Measurements from ENCODE around the gene ATXN1. TPM values are rescaled to one million over a fixed set of nuclear protein-coding genes. Genes with fewer than 3 reads are reported as not detected.
A peak's percentile ranks its signal among the peaks of the same experiment; 100 is the strongest.

ATXN1 gene
- total RNA-seq, 2 experiments from 2014 or later: 34.1 to 36.7 TPM

DNA sequence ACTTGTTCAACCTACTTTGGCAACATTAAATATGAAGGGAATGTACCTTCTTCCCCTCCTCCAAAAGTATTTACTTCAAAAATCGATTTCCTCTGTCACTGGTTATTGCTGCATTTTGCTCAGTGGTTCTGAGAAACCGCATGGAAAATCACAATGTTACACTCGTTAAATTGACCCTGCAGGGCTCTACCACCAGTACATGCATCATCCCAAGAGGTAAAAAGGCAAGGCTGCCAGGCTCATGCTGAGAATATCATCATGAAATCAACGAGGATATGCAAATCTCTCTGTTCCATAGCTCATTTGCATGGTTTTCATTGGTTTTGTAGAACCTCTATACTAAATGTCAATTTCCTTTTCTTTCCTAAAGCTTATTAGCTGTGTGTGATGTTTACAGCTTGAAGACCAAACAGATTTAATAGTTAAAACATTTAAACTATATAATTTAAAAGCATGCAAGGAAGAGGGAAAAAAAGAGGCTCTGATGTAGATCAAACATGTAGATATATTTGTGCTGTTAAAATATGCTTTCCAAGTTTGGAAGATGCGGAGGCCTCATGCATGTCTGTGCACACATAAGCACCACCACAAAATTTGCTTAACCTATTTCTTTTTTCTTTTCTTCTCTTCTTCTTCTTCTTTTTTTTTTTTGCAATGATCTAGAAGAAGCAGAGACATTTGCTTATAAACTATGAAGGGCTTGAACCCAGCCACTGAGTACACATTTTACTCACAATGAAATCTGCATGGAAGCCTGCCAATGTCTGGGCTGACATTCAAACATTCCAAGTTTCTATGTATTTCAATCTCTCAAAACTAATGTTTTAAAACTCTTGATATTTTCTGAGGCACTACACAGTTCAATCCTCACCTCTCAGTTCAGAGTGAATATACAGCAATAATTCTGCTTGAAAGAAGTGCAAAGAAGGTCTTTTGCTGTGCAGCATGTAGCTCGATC is 328.9 kb downstream of the ATXN1 start:
- no peaks in the 10 kb centered on the region for H3K27me3 Mint-ChIP-seq
- ChIA-PET CTCF (interaction anchor here (1.3 kb wide), 1 partner anchor 12 kb away, joined by 5 read pairs; no protein-coding TSS in a partner anchor), POLR2A (interaction anchor here (1.0 to 2.2 kb wide), 4 partner anchors 8 to 19 kb away, joined by 4 to 9 read pairs (median 6); no protein-coding TSS in a partner anchor)
- no peaks in the 10 kb centered on the region for H3K9me3 Mint-ChIP-seq
- H3K27ac Mint-ChIP-seq: peak overlapping the region; percentile 100
- peak; percentile 58 for DNase-seq
- H3K4me1 Mint-ChIP-seq (ENCODE audit: low read depth): peaks cover 66% of the 10 kb centered on the region
- peaks cover 25% of the 10 kb centered on the region for H3K36me3 Mint-ChIP-seq
- H3K4me3 Mint-ChIP-seq: no peak overlapping the region
- intact Hi-C loops (cut with micrococcal nuclease): loop anchor here (10.0 kb wide), 1 partner anchor 1272 kb away; the partner anchor contains the start of gene NUP153

GRCh38 chr6:16431106-16431505 is 330.2 kb downstream of the ATXN1 start:
- Mint-ChIP-seq H3K9me3 (no peaks in the 10 kb centered on the region), H3K4me3 (no peak overlapping the region), H3K27me3 (no peaks in the 10 kb centered on the region), H3K4me1 (ENCODE audit: low read depth) (peaks cover 67% of the 10 kb centered on the region), H3K36me3 (peaks cover 21% of the 10 kb centered on the region), H3K27ac (peak overlapping the region; percentile 64)
- POLR2A ChIA-PET: no interaction called here
- intact Hi-C loops (cut with micrococcal nuclease): loop anchor here (10.0 kb wide), 1 partner anchor 1274 kb away; the partner anchor contains the start of gene NUP153
- CTCF ChIA-PET: no interaction called here
- no peak for DNase-seq

DNA sequence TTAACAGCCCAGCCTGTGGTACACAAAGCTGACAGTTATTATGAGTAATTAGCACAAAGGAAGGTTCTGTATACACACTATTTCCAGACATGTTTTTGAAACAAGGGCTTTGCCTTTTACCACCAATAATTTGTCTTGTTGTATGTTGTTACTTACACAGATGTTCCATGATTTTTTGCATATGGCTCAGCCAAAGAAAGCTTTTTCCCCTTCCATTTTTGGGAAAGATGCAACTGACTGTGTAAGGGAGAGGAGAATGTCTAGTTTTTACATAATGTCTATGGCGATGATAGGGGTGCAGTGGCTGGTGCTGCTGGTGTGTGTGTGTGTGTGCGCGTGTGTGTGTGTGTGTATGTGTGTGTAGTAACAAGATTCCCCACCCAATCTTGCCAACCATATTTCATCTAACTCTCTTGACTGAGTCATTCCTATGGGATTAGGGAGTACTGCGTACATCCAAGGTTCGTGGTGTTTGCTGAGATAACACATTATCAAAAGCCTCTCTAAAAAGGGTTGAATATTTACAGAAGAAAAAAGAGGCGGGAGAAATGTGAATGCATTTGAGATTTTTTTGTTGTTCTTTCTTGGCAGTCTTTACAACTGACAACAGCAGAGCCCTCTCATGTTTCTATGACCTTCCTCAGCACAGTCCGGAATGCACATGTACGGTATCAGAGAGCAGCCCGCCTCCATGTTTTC is 330.7 kb downstream of the ATXN1 start:
- no peak for DNase-seq
- no peak overlapping the region for H3K4me3 Mint-ChIP-seq
- ChIA-PET POLR2A (interaction anchor here (0.7 kb wide), 1 partner anchor 228 kb away, joined by 3 read pairs; no protein-coding TSS in a partner anchor), CTCF (interaction anchor here (0.7 kb wide), 1 partner anchor 333 kb away, joined by 3 read pairs; no protein-coding TSS in a partner anchor)
- no peaks in the 10 kb centered on the region for H3K9me3 Mint-ChIP-seq
- H3K4me1 Mint-ChIP-seq (ENCODE audit: low read depth): peaks cover 69% of the 10 kb centered on the region
- peak overlapping the region; percentile 40 for H3K27ac Mint-ChIP-seq
- peaks cover 23% of the 10 kb centered on the region for H3K36me3 Mint-ChIP-seq
- H3K27me3 Mint-ChIP-seq: no peaks in the 10 kb centered on the region
- intact Hi-C loops (cut with micrococcal nuclease): loop anchor here (10.0 kb wide), 1 partner anchor 1274 kb away; the partner anchor contains the start of gene NUP153

- DNase-seq: no peak
- Mint-ChIP-seq H3K27me3 (no peaks in the 10 kb centered on the region), H3K4me3 (no peak overlapping the region), H3K9me3 (no peaks in the 10 kb centered on the region), H3K27ac (no peak overlapping the region), H3K4me1 (ENCODE audit: low read depth) (peaks cover 60% of the 10 kb centered on the region), H3K36me3 (peaks cover 20% of the 10 kb centered on the region)
- POLR2A ChIA-PET: interaction anchor here (0.7 kb wide), 1 partner anchor 229 kb away, joined by 3 read pairs; no protein-coding TSS in a partner anchor
- CTCF ChIA-PET: interaction anchor here (0.7 kb wide), 1 partner anchor 334 kb away, joined by 3 read pairs; no protein-coding TSS in a partner anchor
- intact Hi-C loops (cut with micrococcal nuclease): loop anchor here (10.0 kb wide), 1 partner anchor 1275 kb away; the partner anchor contains the start of gene NUP153
Measured at GRCh38 chr6:16429669-16430068, 331.6 kb downstream of the ATXN1 start.

DNA sequence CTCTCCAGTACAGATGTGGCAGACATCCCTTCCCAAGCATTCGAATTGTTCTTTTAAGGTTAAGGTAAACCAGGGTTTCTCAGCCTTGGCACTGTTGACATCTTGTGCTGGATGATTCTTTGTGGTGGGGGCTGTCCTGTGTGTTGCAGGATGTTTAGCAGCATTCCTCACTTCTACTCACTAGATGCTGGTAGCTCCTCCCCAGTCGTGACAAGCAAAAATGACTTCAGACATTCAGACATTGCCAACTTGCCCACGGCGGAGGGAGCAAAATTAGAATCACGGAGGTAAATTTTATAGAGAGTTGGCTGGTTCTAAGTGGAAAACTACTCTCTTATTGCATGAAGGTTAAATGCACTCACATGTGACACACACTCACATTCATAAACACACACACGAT is 334.1 kb downstream of the ATXN1 start:
- Mint-ChIP-seq H3K4me1 (ENCODE audit: low read depth) (peaks cover 55% of the 10 kb centered on the region), H3K9me3 (no peaks in the 10 kb centered on the region), H3K36me3 (peaks cover 23% of the 10 kb centered on the region), H3K4me3 (no peak overlapping the region), H3K27me3 (no peaks in the 10 kb centered on the region), H3K27ac (peak overlapping the region; percentile 30)
- POLR2A ChIA-PET: interaction anchor here (0.6 kb wide), 2 partner anchors 10 to 241 kb away, joined by 3 to 5 read pairs; no protein-coding TSS in a partner anchor
- no peak for DNase-seq
- intact Hi-C loops (cut with micrococcal nuclease): no loop called here
- CTCF ChIA-PET: no interaction called here

GRCh38 chr6:16425881-16426615 is 335.2 kb downstream of the ATXN1 start:
- H3K27ac Mint-ChIP-seq: peak overlapping the region; percentile 23
- no peaks in the 10 kb centered on the region for H3K9me3 Mint-ChIP-seq
- no peak for DNase-seq
- intact Hi-C loops (cut with micrococcal nuclease): no loop called here
- POLR2A ChIA-PET: interaction anchor here (1.3 kb wide), 1 partner anchor 12 kb away, joined by 6 read pairs; no protein-coding TSS in a partner anchor
- peaks cover 23% of the 10 kb centered on the region for H3K36me3 Mint-ChIP-seq
- no peaks in the 10 kb centered on the region for H3K27me3 Mint-ChIP-seq
- H3K4me1 Mint-ChIP-seq (ENCODE audit: low read depth): peaks cover 55% of the 10 kb centered on the region
- CTCF ChIA-PET: interaction anchor here (0.7 to 2.7 kb wide), 2 partner anchors 16 to 86 kb away, joined by 3 to 11 read pairs; no protein-coding TSS in a partner anchor
- no peak overlapping the region for H3K4me3 Mint-ChIP-seq

DNA sequence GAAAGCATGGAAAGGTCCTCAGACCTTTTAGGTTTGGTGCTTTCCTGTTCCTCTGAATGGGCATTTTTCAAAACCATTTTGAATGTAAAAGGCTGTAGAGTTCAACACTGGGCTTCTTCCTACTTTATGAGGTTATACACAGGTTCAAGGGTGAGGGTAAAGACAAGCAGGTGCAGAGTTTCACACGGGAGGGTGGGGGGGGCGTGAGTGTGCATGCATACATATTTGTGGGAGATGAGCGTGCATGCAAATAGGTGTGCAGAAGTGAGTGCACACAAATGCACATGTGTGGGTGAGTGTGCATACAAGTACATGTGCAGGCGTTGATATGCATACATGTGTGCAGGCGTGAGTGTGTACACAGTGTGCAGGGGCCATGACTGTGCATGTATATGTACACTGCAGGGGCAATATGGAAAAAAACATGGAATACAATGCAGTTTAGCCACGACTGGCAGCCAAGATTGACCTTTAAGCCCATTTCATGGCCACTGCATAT is 339.7 kb downstream of the ATXN1 start:
- POLR2A ChIA-PET: interaction anchor here (0.9 to 3.3 kb wide), 13 partner anchors 11 to 415 kb away, joined by 3 to 45 read pairs (median 6); partner anchors contain the start of gene ATXN1
- H3K9me3 Mint-ChIP-seq: no peaks in the 10 kb centered on the region

GRCh38 chr6:16420715-16421461 is 340.4 kb downstream of the ATXN1 start:
- Mint-ChIP-seq H3K27ac (peak overlapping the region; percentile 96), H3K36me3 (peaks cover 4% of the 10 kb centered on the region), H3K9me3 (no peaks in the 10 kb centered on the region), H3K4me3 (peak overlapping the region; percentile 62), H3K27me3 (no peaks in the 10 kb centered on the region), H3K4me1 (ENCODE audit: low read depth) (peaks cover 69% of the 10 kb centered on the region)
- ChIA-PET CTCF (interaction anchor here (0.6 to 2.0 kb wide), 19 partner anchors 8 to 342 kb away, joined by 3 to 8 read pairs (median 4); no protein-coding TSS in a partner anchor), POLR2A (interaction anchor here (0.7 to 3.3 kb wide), 17 partner anchors 11 to 416 kb away, joined by 3 to 45 read pairs (median 6); partner anchors contain the start of gene ATXN1)
- peak; percentile 74 for DNase-seq
- intact Hi-C loops (cut with micrococcal nuclease): loop anchor here (1.0 to 2.0 kb wide), 11 partner anchors 8 to 292 kb away; no protein-coding TSS in a partner anchor

More for the DNA sequence above, 339.7 kb downstream of the ATXN1 start:
- peaks cover 71% of the 10 kb centered on the region for H3K4me1 Mint-ChIP-seq (ENCODE audit: low read depth)
- peaks cover 5% of the 10 kb centered on the region for H3K36me3 Mint-ChIP-seq
- intact Hi-C loops (cut with micrococcal nuclease): loop anchor here (1.0 to 2.0 kb wide), 8 partner anchors 8 to 291 kb away; no protein-coding TSS in a partner anchor
- CTCF ChIA-PET: interaction anchor here (0.6 to 2.0 kb wide), 14 partner anchors 9 to 342 kb away, joined by 3 to 8 read pairs (median 4); no protein-coding TSS in a partner anchor
- peak overlapping the region; percentile 62 for H3K4me3 Mint-ChIP-seq
- no peak for DNase-seq
- H3K27me3 Mint-ChIP-seq: no peaks in the 10 kb centered on the region
- H3K27ac Mint-ChIP-seq: peak overlapping the region; percentile 96

- Mint-ChIP-seq H3K9me3 (no peaks in the 10 kb centered on the region), H3K4me3 (peak overlapping the region; percentile 62), H3K4me1 (ENCODE audit: low read depth) (peaks cover 73% of the 10 kb centered on the region), H3K27ac (peak overlapping the region; percentile 96), H3K36me3 (peaks cover 3% of the 10 kb centered on the region), H3K27me3 (no peaks in the 10 kb centered on the region)
- ChIA-PET CTCF (interaction anchor here (0.8 to 2.0 kb wide), 16 partner anchors 8 to 343 kb away, joined by 3 to 8 read pairs (median 4); no protein-coding TSS in a partner anchor), POLR2A (interaction anchor here (0.7 to 3.3 kb wide), 17 partner anchors 10 to 416 kb away, joined by 3 to 45 read pairs (median 6); partner anchors contain the start of gene ATXN1)
- DNase-seq: no peak
- intact Hi-C loops (cut with micrococcal nuclease): loop anchor here (1.0 to 2.0 kb wide), 8 partner anchors 23 to 292 kb away; no protein-coding TSS in a partner anchor
Measured at GRCh38 chr6:16420337-16420714, 340.9 kb downstream of the ATXN1 start.
